SK-N-SH (cell line): Measurements from ENCODE around the gene KANK3. TPM values are rescaled to one million over a fixed set of nuclear protein-coding genes. Genes with fewer than 3 reads are reported as not detected.

Experiments
- CTCF ChIA-PET: fragments of 300-600, 350-600 bp; formaldehyde crosslinking; extraction: SDS; loops from one replicate; lab custom pipeline; 2021; lab: Yijun Ruan, JAX
- POLR2A ChIA-PET: fragments of 350-600 bp; sonication (Branson Sonifier 250); formaldehyde crosslinking; extraction: SDS; loops from one replicate; lab custom pipeline; 2020; ENCODE audit warnings: antibody characterized with exemption, inconsistent platforms; lab: Yijun Ruan, JAX
- DNase-seq: peaks from one replicate; pipeline ENCODE4 v3.0.0; 2012
- H2AFZ ChIP-seq: fragments of 200-600 bp; sonication (generic); 2 replicates; pipeline ENCODE4 v1.8.1; 2016; ENCODE audit warnings: antibody characterized with exemption, mild to moderate bottlenecking, low read depth
- H3F3A ChIP-seq: fragments of 200-600 bp; sonication (generic); replicated peaks from 2 replicates; pipeline ENCODE3; 2016; ENCODE audit warnings: antibody characterized with exemption, mild to moderate bottlenecking; ENCODE audit not compliant: insufficient read depth
- H3K27ac ChIP-seq, 2 experiments: fragments of 200-500 bp in 1 of 2; fragments of 200-600 bp in 1 of 2; sonication (Bioruptor generic) in 1 of 2; sonication (generic), shearing (Covaris generic) in 1 of 2; 2 replicates each; pipeline versions ENCODE4 v1.5.1 to v1.6.1; 2014 to 2016; ENCODE audit warnings: low read depth in 2 of 2, inconsistent platforms in 1 of 2, low read length in 1 of 2, mild to moderate bottlenecking in 1 of 2, mixed read lengths in 1 of 2
- H3K27me3 ChIP-seq: fragments of 200-600 bp; sonication (generic), shearing (Covaris generic); 2 replicates; pipeline ENCODE4 v1.6.1; 2016; ENCODE audit warnings: mixed run types; ENCODE audit not compliant: insufficient read depth
- H3K36me3 ChIP-seq, 2 experiments: fragments of 200-500 bp in 1 of 2; fragments of 200-600 bp in 1 of 2; sonication (Bioruptor generic) in 1 of 2; sonication (generic) in 1 of 2; replicated peaks in 1 of 2; 2 replicates each; pipeline versions ENCODE3 to v1.5.1; 2014 to 2016; ENCODE audit warnings: low read length in 1 of 2, mild to moderate bottlenecking in 1 of 2; ENCODE audit not compliant: insufficient read depth in 2 of 2, control insufficient read depth in 1 of 2
- H3K4me1 ChIP-seq, 2 experiments: fragments of 200-500 bp in 1 of 2; fragments of 200-600 bp in 1 of 2; sonication (Bioruptor generic) in 1 of 2; sonication (generic), shearing (Covaris generic) in 1 of 2; 2 replicates each; pipeline versions ENCODE4 v1.5.1 to v1.6.1; 2014 to 2016; ENCODE audit warnings: low read depth in 1 of 2, low read length in 1 of 2, mixed run types in 1 of 2; ENCODE audit not compliant: insufficient read depth in 2 of 2, control insufficient read depth in 1 of 2
- H3K4me2 ChIP-seq: fragments of 200-600 bp; sonication (generic), shearing (Covaris generic); 2 replicates; pipeline ENCODE4 v1.6.1; 2017; ENCODE audit warnings: mixed run types
- H3K4me3 ChIP-seq, 2 experiments: fragments of 200-500 bp in 1 of 2; fragments of 200-600 bp in 1 of 2; sonication (Bioruptor generic) in 1 of 2; sonication (generic), shearing (Covaris generic) in 1 of 2; 2 replicates each; pipeline versions ENCODE4 v1.5.1 to v1.8.1; 2014 to 2016; ENCODE audit warnings: low read depth in 2 of 2, inconsistent platforms in 1 of 2, low read length in 1 of 2, mild to moderate bottlenecking in 1 of 2, mixed read lengths in 1 of 2, moderate library complexity in 1 of 2
- H3K79me2 ChIP-seq: fragments of 200-600 bp; sonication (generic); 2 replicates; pipeline ENCODE4 v1.8.1; 2017; ENCODE audit warnings: mild to moderate bottlenecking; ENCODE audit not compliant: insufficient read depth
- H3K9ac ChIP-seq: fragments of 200-600 bp; sonication (generic); 2 replicates; pipeline ENCODE4 v1.6.1; 2017; ENCODE audit warnings: mixed run types
- H3K9me2 ChIP-seq: fragments of 200-600 bp; sonication (generic); 2 replicates; pipeline ENCODE4 v1.6.1; 2017; ENCODE audit warnings: mixed run types
- H3K9me3 ChIP-seq: fragments of 200-600 bp; sonication (generic); 2 replicates; pipeline ENCODE4 v1.6.1; 2017; ENCODE audit warnings: mixed run types, mild to moderate bottlenecking, moderate library complexity
- H4K20me1 ChIP-seq: fragments of 200-600 bp; sonication (generic); 2 replicates; pipeline ENCODE4 v1.6.1; 2017; ENCODE audit warnings: mild to moderate bottlenecking, mixed run types; ENCODE audit not compliant: insufficient read depth
- CHD2 ChIP-seq: fragments of 150-350 bp; IDR thresholded peaks from 2 replicates; pipeline ENCODE4 v1.6.1; 2018; ENCODE audit warnings: low read length; ENCODE audit not compliant: partially characterized antibody
- FOXM1 ChIP-seq: IDR thresholded peaks from 2 replicates; pipeline ENCODE4 v1.4.0; 2012; ENCODE audit warnings: low read depth, mild to moderate bottlenecking
- GABPA ChIP-seq: IDR thresholded peaks from 2 replicates; pipeline ENCODE4 v1.4.0; 2012; ENCODE audit warnings: low read depth, mild to moderate bottlenecking
- GATA2 ChIP-seq: sonication (generic); formaldehyde crosslinking; IDR thresholded peaks from 2 replicates; pipeline ENCODE4 v1.5.0; 2020; ENCODE audit warnings: mild to moderate bottlenecking, missing genetic modification reagents
- IRF3 ChIP-seq: fragments of 150-350 bp; IDR thresholded peaks from 2 replicates; pipeline ENCODE4 v1.6.1; 2016; ENCODE audit warnings: mild to moderate bottlenecking, low read depth, low read length
- JUND ChIP-seq: IDR thresholded peaks from 2 replicates; pipeline ENCODE4 v1.4.0; 2012
- MAX ChIP-seq: IDR thresholded peaks from 2 replicates; pipeline ENCODE4 v1.4.0; 2012; ENCODE audit warnings: low read depth
- NFIC ChIP-seq: IDR thresholded peaks from 2 replicates; pipeline ENCODE4 v1.4.0; 2012; ENCODE audit warnings: borderline replicate concordance
- NRF1 ChIP-seq: IDR thresholded peaks from 2 replicates; pipeline ENCODE4 v1.6.1; 2012; ENCODE audit warnings: low read depth, mild to moderate bottlenecking, low read length
- PBX3 ChIP-seq: IDR thresholded peaks from 2 replicates; pipeline ENCODE4; 2012
- POLR2AphosphoS5 ChIP-seq: IDR thresholded peaks from 2 replicates; pipeline ENCODE4 v1.6.1; 2012; ENCODE audit warnings: low read depth, low read length
- RAD21 ChIP-seq: IDR thresholded peaks from 2 replicates; pipeline ENCODE4 v1.6.1; 2012; ENCODE audit warnings: mild to moderate bottlenecking, low read length
- REST ChIP-seq: IDR thresholded peaks from 2 replicates; pipeline ENCODE4 v1.6.1; 2012; ENCODE audit warnings: mild to moderate bottlenecking, low read depth, low read length, moderate library complexity
- RFX5 ChIP-seq: IDR thresholded peaks from 2 replicates; pipeline ENCODE4 v1.6.1; 2012; ENCODE audit warnings: mild to moderate bottlenecking, improper control_type of control experiment, low read length
- RXRA ChIP-seq: IDR thresholded peaks from 2 replicates; pipeline ENCODE4 v1.4.0; 2012; ENCODE audit warnings: low read depth, mild to moderate bottlenecking, borderline replicate concordance
- TCF12 ChIP-seq: IDR thresholded peaks from 2 replicates; pipeline ENCODE4 v1.4.0; 2012
- USF1 ChIP-seq: IDR thresholded peaks from 2 replicates; pipeline ENCODE4 v1.4.0; 2012; ENCODE audit warnings: low read depth, borderline replicate concordance
- USF2 ChIP-seq: fragments of 150-350 bp; IDR thresholded peaks from 2 replicates; pipeline ENCODE4 v1.6.1; 2017; ENCODE audit warnings: antibody characterized with exemption, low read length, low read depth, borderline replicate concordance
- YY1 ChIP-seq: IDR thresholded peaks from 2 replicates; pipeline ENCODE4 v1.4.0; 2012; ENCODE audit warnings: low read depth, mild to moderate bottlenecking
- WGBS: methylation state at CpG from one replicate; pipeline ENCODE4 v1.1.6; 2017; ENCODE audit warnings: low lambda C conversion rate; 5-methylcytosine and 5-hydroxymethylcytosine counted together
- polyA plus RNA-seq, 3 experiments: library from polyadenylated mRNA; depleted of rRNA; stranded (reverse); fragments of >200 nt; gene quantifications; 2 replicates each; pipeline ENCODE4 v1.2.3, GENCODE V29; 2012

KANK3 gene
- polyA plus RNA-seq, 1 of the 3 experiments (the other 2 are of a cell fraction): 0.51 TPM

GRCh38 chr19:8305798-8306197 lies 37.3 kb downstream of the KANK3 start:
- no peak for TF ChIP-seq PBX3
- no peak for TF ChIP-seq USF2
- no peak for TF ChIP-seq RXRA
- TF ChIP-seq GATA2 (CRISPR knock-in tag): no peak
- no peak for TF ChIP-seq REST
- no peak for TF ChIP-seq NFIC
- TF ChIP-seq YY1: no peak
- TF ChIP-seq CHD2: no peak
- TF ChIP-seq GABPA: no peak
- no peak for TF ChIP-seq FOXM1
- no peak for TF ChIP-seq JUND
- no peak for TF ChIP-seq IRF3
- no peak for TF ChIP-seq RFX5
- no peak for TF ChIP-seq POLR2AphosphoS5
- no peak for TF ChIP-seq TCF12
- TF ChIP-seq RAD21: no peak
- no peak for TF ChIP-seq USF1
- no peak for TF ChIP-seq NRF1
- no peak for TF ChIP-seq MAX
- Histone ChIP-seq H3K36me3 (peaks cover 3 to 6% of the 10 kb centered on the region in 2 experiments), H3K4me1 (peaks cover 4 to 12% of the 10 kb centered on the region in 2 experiments; a peak in 2 of 4 replicates), H3K4me2 (no peak overlapping the region), H3K4me3 (no peak overlapping the region), H3K9me2 (no peaks in the 10 kb centered on the region), H2AFZ (no peak overlapping the region), H4K20me1 (no peaks in the 10 kb centered on the region), H3K9ac (no peak overlapping the region), H3K27ac (no peak overlapping the region), H3F3A (peaks cover 10% of the 10 kb centered on the region), H3K79me2 (peaks cover 10% of the 10 kb centered on the region; the same call in 1 of the 2 replicates), H3K27me3 (no peaks in the 10 kb centered on the region), H3K9me3 (no peaks in the 10 kb centered on the region)
- WGBS: 81% methylated on average over 4 of the region's 4 CpGs
- DNase-seq: no peak
- ChIA-PET POLR2A (no interaction called here), CTCF (no interaction called here)
